Measurements from ENCODE around the gene TBC1D22A.

- TF ChIP-seq CTCF (IDR thresholded peaks at IDR 0.05), result no peak
- no peak for TF ChIP-seq EP300 (IDR thresholded peaks at IDR 0.05; ENCODE audit: borderline replicate concordance in 1 of 2, low read depth in 1 of 2, low read length in 1 of 2)
- TF ChIP-seq SMC3 (IDR thresholded peaks at IDR 0.05; ENCODE audit: low read depth, low read length), result no peak
- TF ChIP-seq RXRA (IDR thresholded peaks at IDR 0.05; ENCODE audit: borderline replicate concordance, low read depth), result no peak
- TF ChIP-seq MAX (IDR thresholded peaks at IDR 0.05; ENCODE audit: low read depth), result no peak
- no peak for TF ChIP-seq PBX3 (IDR thresholded peaks at IDR 0.05)
- no peak for TF ChIP-seq REST (IDR thresholded peaks at IDR 0.05; ENCODE audit: low read depth, low read length)
- TF ChIP-seq IRF3 (IDR thresholded peaks at IDR 0.05; ENCODE audit: low read depth, low read length), result no peak
- no peak for TF ChIP-seq SIN3A (IDR thresholded peaks at IDR 0.05; ENCODE audit: borderline replicate concordance, low read depth, low read length)
- TF ChIP-seq POLR2AphosphoS5 (IDR thresholded peaks at IDR 0.05; ENCODE audit: low read depth, low read length), result no peak
- no peak for TF ChIP-seq GABPA (IDR thresholded peaks at IDR 0.05; ENCODE audit: low read depth)
- TF ChIP-seq NRF1 (IDR thresholded peaks at IDR 0.05; ENCODE audit: low read depth, low read length), result no peak
These were observed 327.5 kb downstream of the TBC1D22A start for GRCh38 chr22:47089796-47090460.
